ENCODE results near the gene PRDM13.

The PRDM13 gene

GRCh38 chr6:99587792-99588191 is 18.8 kb upstream of the PRDM13 start:
- no peak for TF ChIP-seq POLR2AphosphoS5 (IDR thresholded peaks at IDR 0.05; ENCODE audit: low read depth, low read length)
- TF ChIP-seq REST (IDR thresholded peaks at IDR 0.05; ENCODE audit: insufficient read depth in 1 of 2, low read depth in 2 of 2, low read length in 2 of 2), result no peak
- no peak for TF ChIP-seq SIN3A (IDR thresholded peaks at IDR 0.05; ENCODE audit: borderline replicate concordance, insufficient read depth, low read length)
- no peak for TF ChIP-seq TAF1 (IDR thresholded peaks at IDR 0.05; ENCODE audit: borderline replicate concordance, insufficient read depth, low read length)
- TF ChIP-seq FOXP2 (optimal IDR thresholded peaks at IDR 0.05; ENCODE audit: borderline replicate concordance, extremely low read depth, extremely low read length, insufficient read depth), result no peak

GRCh38 chr6:99588618-99589289 is 17.9 kb upstream of the PRDM13 start:
- no peak for TF ChIP-seq FOXP2 (optimal IDR thresholded peaks at IDR 0.05; ENCODE audit: borderline replicate concordance, extremely low read depth, extremely low read length, insufficient read depth)
- no peak for TF ChIP-seq REST (IDR thresholded peaks at IDR 0.05; ENCODE audit: insufficient read depth in 1 of 2, low read depth in 2 of 2, low read length in 2 of 2)
- no peak for TF ChIP-seq SIN3A (IDR thresholded peaks at IDR 0.05; ENCODE audit: borderline replicate concordance, insufficient read depth, low read length)
- no peak for TF ChIP-seq POLR2AphosphoS5 (IDR thresholded peaks at IDR 0.05; ENCODE audit: low read depth, low read length)
- TF ChIP-seq TAF1 (IDR thresholded peaks at IDR 0.05; ENCODE audit: borderline replicate concordance, insufficient read depth, low read length), result no peak

DNA sequence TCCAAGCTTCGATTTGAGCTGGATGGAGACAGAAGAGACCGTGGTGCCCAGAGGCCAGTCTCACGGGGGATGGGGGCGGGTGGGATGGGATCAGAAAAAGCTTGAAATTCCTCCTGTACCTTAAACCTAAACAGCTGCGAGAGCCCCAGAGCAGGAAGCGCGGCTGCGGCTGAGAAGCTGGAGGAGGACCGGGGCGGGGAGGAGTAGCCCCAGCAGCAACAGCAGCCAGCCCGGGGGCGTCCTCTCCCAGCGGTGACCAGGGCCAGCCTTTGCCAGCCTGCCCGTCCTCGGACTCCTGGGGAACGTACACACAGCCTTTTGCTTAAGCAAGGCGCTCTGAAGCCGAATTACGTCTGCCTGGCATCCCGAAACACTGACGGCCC is 17.4 kb upstream of the PRDM13 start:
- TF ChIP-seq SIN3A (IDR thresholded peaks at IDR 0.05; ENCODE audit: borderline replicate concordance, insufficient read depth, low read length) (no peak), FOXP2 (optimal IDR thresholded peaks at IDR 0.05; ENCODE audit: borderline replicate concordance, extremely low read depth, extremely low read length, insufficient read depth) (no peak), POLR2AphosphoS5 (IDR thresholded peaks at IDR 0.05; ENCODE audit: low read depth, low read length) (no peak), TAF1 (IDR thresholded peaks at IDR 0.05; ENCODE audit: borderline replicate concordance, insufficient read depth, low read length) (no peak), REST (IDR thresholded peaks at IDR 0.05; ENCODE audit: insufficient read depth in 1 of 2, low read depth in 2 of 2, low read length in 2 of 2) (no peak)

DNA sequence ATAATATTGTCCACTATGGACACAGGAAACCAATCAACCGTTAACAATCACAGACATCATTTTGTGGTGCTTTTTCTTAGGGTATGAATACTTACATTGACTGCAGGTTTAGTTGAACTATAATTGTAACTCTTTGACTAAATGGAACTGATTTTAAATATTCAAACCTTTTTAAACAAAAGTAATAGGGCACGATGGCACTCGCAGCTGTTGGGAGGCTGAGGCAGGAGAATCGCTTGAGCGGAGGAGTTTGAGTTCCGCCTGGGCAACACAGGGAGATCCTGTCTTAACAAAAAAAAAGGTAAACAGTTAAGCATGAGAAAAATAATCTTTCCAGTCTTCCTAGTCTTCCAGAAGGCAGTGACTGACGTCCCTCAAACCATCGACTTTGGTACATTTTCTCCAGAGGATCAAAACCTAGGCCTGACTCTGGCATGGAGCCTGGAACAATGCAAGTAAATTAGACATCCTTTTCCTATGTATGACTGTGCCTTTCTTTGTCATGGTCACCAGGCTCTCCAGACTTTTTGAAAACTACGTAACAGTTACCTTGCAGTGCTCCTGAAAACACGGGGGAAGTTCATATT is 16.6 kb upstream of the PRDM13 start:
- TF ChIP-seq FOXP2 (optimal IDR thresholded peaks at IDR 0.05; ENCODE audit: borderline replicate concordance, extremely low read depth, extremely low read length, insufficient read depth), result no peak
- no peak for TF ChIP-seq POLR2AphosphoS5 (IDR thresholded peaks at IDR 0.05; ENCODE audit: low read depth, low read length)
- TF ChIP-seq SIN3A (IDR thresholded peaks at IDR 0.05; ENCODE audit: borderline replicate concordance, insufficient read depth, low read length), result no peak
- TF ChIP-seq TAF1 (IDR thresholded peaks at IDR 0.05; ENCODE audit: borderline replicate concordance, insufficient read depth, low read length), result no peak
- no peak for TF ChIP-seq REST (IDR thresholded peaks at IDR 0.05; ENCODE audit: insufficient read depth in 1 of 2, low read depth in 2 of 2, low read length in 2 of 2)
